GM12878 (cell line): ENCODE measurements around the gene NXNL1. TPM values are rescaled to one million over a fixed set of nuclear protein-coding genes. Genes with fewer than 3 reads are reported as not detected.
A peak's percentile ranks its signal among the peaks of the same experiment; 100 is the strongest.

ENCODE experiments used
- ATAC-seq: fragments of 200-7000 bp; cut with Tn5 transposase; 3 replicates; pipeline ENCODE4 v1.9.1; 2020; ENCODE audit warnings: mild to moderate bottlenecking, moderate library complexity
- BruUV-seq: library from RNA; stranded (reverse); fragments of 400-500 nt; replicated peaks from 2 replicates; lab custom pipeline; 2021; lab: Mats Ljungman, UMichigan
- CTCF ChIA-PET: fragments of 300-600 bp; sonication (Branson Sonifier 250); formaldehyde crosslinking; extraction: SDS; loops from one replicate; lab custom pipeline; 2021; ENCODE audit warnings: inconsistent platforms; lab: Yijun Ruan, JAX
- POLR2A ChIA-PET: fragments of 350-600 bp; formaldehyde crosslinking; extraction: SDS; loops from one replicate; lab custom pipeline; 2021; ENCODE audit warnings: inconsistent platforms; lab: Charles Lee
- RAD21 ChIA-PET: fragments of 300-600 bp; sonication (Branson Sonifier 250); formaldehyde crosslinking; loops from one replicate; lab custom pipeline; 2023; ENCODE audit warnings: antibody characterized with exemption; ENCODE audit not compliant: unreplicated experiment; lab: Charles Lee
- SMC1A ChIA-PET: fragments of 300-600 bp; sonication (Branson Sonifier 250); formaldehyde crosslinking; loops from one replicate; lab custom pipeline; 2023; ENCODE audit not compliant: unreplicated experiment, uncharacterized antibody; lab: Charles Lee
- DNase-seq: peaks from one replicate; pipeline ENCODE4 v3.0.0-alpha.2; 2011; ENCODE audit warnings: low read depth, low spot score
- FAIRE-seq: peaks from 3 replicates; lab custom pipeline; 2011; peaks lifted over from hg19 to GRCh38; lab: Jason Lieb, UNC
- H2AFZ ChIP-seq: 2 replicates; pipeline ENCODE4 v1.6.0; 2011; ENCODE audit warnings: low read depth, low read length, control low read depth; ENCODE audit not compliant: control insufficient read depth
- H3K27ac ChIP-seq: 2 replicates; pipeline ENCODE4 v1.5.1; 2011; ENCODE audit warnings: control low read depth; ENCODE audit not compliant: control insufficient read depth, insufficient read depth
- H3K27me3 ChIP-seq, 2 experiments: replicated peaks in 1 of 2; 2 replicates each; pipeline versions ENCODE4 v1.6.0 to v1.6.1; 2011; ENCODE audit warnings: low read length in 1 of 2; ENCODE audit not compliant: control insufficient read depth in 2 of 2, insufficient read depth in 2 of 2
- H3K36me3 ChIP-seq, 2 experiments: 2 replicates each; pipeline ENCODE4 v1.5.1; 2011; ENCODE audit warnings: low read length in 1 of 2; ENCODE audit not compliant: control insufficient read depth in 2 of 2, insufficient read depth in 2 of 2
- H3K4me1 ChIP-seq: 2 replicates; pipeline ENCODE4 v1.6.1; 2011; ENCODE audit warnings: mild to moderate bottlenecking, low read length, moderate library complexity, mixed read lengths; ENCODE audit not compliant: control insufficient read depth, insufficient read depth
- H3K4me2 ChIP-seq: 2 replicates; pipeline ENCODE4 v1.6.0; 2011; ENCODE audit warnings: control low read depth; ENCODE audit not compliant: control insufficient read depth, insufficient read depth
- H3K4me3 ChIP-seq: fragments of 200-600 bp; sonication (generic); 2 replicates; pipeline ENCODE4 v1.5.1; 2016
- H3K79me2 ChIP-seq: 2 replicates; pipeline ENCODE4 v1.6.0; 2011; ENCODE audit warnings: low read length; ENCODE audit not compliant: control insufficient read depth, insufficient read depth
- H3K9ac ChIP-seq: 2 replicates; pipeline ENCODE4 v1.8.0; 2011; ENCODE audit warnings: low read length, control low read depth, mixed read lengths; ENCODE audit not compliant: control insufficient read depth, insufficient read depth
- H3K9me3 ChIP-seq: replicated peaks from 3 replicates; pipeline ENCODE4 v1.5.1; 2011; ENCODE audit warnings: mild to moderate bottlenecking, low read length; ENCODE audit not compliant: control insufficient read depth, insufficient read depth
- H4K20me1 ChIP-seq: 2 replicates; pipeline ENCODE4 v1.6.0; 2011; ENCODE audit not compliant: control insufficient read depth, insufficient read depth
- FOXK2 ChIP-seq: fragments of 450-650 bp; IDR thresholded peaks from 2 replicates; pipeline ENCODE4 v1.6.1; 2017; ENCODE audit warnings: mild to moderate bottlenecking, moderate library complexity
- FOXM1 ChIP-seq: IDR thresholded peaks from 2 replicates; pipeline ENCODE4 v1.6.1; 2012; ENCODE audit warnings: low read depth, mild to moderate bottlenecking, inconsistent platforms, low read length, moderate library complexity
- JUNB ChIP-seq: IDR thresholded peaks from 2 replicates; pipeline ENCODE4 v1.6.1; 2016; ENCODE audit warnings: antibody characterized with exemption, mild to moderate bottlenecking
- KAT2A ChIP-seq: conservative IDR thresholded peaks from 2 replicates; pipeline ENCODE4 v1.6.1; 2011; ENCODE audit warnings: low read depth, low read length; ENCODE audit not compliant: control insufficient read depth
- MTA2 ChIP-seq: fragments of 450-650 bp; IDR thresholded peaks from 2 replicates; pipeline ENCODE4 v1.6.1; 2016; ENCODE audit warnings: low read depth, mild to moderate bottlenecking, moderate library complexity
- MYB ChIP-seq: fragments of 150-350 bp; IDR thresholded peaks from 2 replicates; pipeline ENCODE4 v1.6.1; 2014; ENCODE audit warnings: mild to moderate bottlenecking, low read depth, low read length, borderline replicate concordance
- NR2F1 ChIP-seq: fragments of 450-650 bp; conservative IDR thresholded peaks from 2 replicates; pipeline ENCODE4 v1.6.1; 2017; ENCODE audit warnings: mild to moderate bottlenecking
- POU2F2 ChIP-seq: IDR thresholded peaks from 3 replicates; pipeline ENCODE4 v1.6.1; 2011; ENCODE audit warnings: low read depth, mild to moderate bottlenecking, low read length, borderline replicate concordance
- PRDM15 ChIP-seq: fragments of 450-650 bp; formaldehyde crosslinking; IDR thresholded peaks from 2 replicates; pipeline ENCODE4 v1.4.0; 2020; ENCODE audit warnings: mild to moderate bottlenecking, moderate library complexity
- SIN3A ChIP-seq: IDR thresholded peaks from 2 replicates; pipeline ENCODE4 v1.6.1; 2012; ENCODE audit warnings: low read depth, low read length, improper control_type of control experiment
- SMARCA5 ChIP-seq: fragments of 450-650 bp; IDR thresholded peaks from 2 replicates; pipeline ENCODE4 v1.6.1; 2017; ENCODE audit warnings: mild to moderate bottlenecking
- USF1 ChIP-seq: IDR thresholded peaks from 2 replicates; pipeline ENCODE4 v1.6.1; 2011; ENCODE audit warnings: borderline replicate concordance, low read depth, mild to moderate bottlenecking, moderate library complexity, mixed read lengths, low read length; ENCODE audit not compliant: insufficient read depth; ENCODE audit errors: extremely low read length
- WGBS: methylation state at CpG from one replicate; pipeline ENCODE4 v1.1.6; 2016; ENCODE audit warnings: low lambda C conversion rate; ENCODE audit not compliant: insufficient replicate concordance, insufficient coverage; ENCODE audit errors: missing lambda C conversion rate; 5-methylcytosine and 5-hydroxymethylcytosine counted together
- in situ Hi-C: fragments of 300-500 bp; cut with MboI; formaldehyde crosslinking; loops from 9 replicates; pipeline ENCODE4 v1.14.3; 2018; ENCODE audit warnings: mixed read lengths
- intact Hi-C: fragments of 100-400 bp; cut with micrococcal nuclease; formaldehyde crosslinking; loops from one replicate; pipeline ENCODE4 v1.14.2; 2022; ENCODE audit not compliant: unreplicated experiment
- polyA plus RNA-seq, 11 experiments: library from polyadenylated mRNA; depleted of rRNA in 4 of 11; unstranded in 6 of 11; stranded (reverse) in 5 of 11; fragments of >200 nt; fragmentation: Nextera tagmentation in 4 of 11; fragmentation: Illumina TruSeq in 1 of 11; extraction: Ambion mirVana in 4 of 11; extraction: Trizol in 1 of 11; gene quantifications; 1 replicate in 1 of 11; 2 replicates in 10 of 11; pipeline versions ENCODE4 v1.2.1 to v1.2.3, GENCODE V29; 2011 to 2016; ENCODE audit warnings: inconsistent platforms in 2 of 11, missing spikeins in 2 of 11, low read depth in 1 of 11
- total RNA-seq, 4 experiments: library from RNA; depleted of rRNA in 3 of 4; stranded (reverse); fragments of >200 nt in 3 of 4; fragmentation: Illumina TruSeq in 1 of 4; extraction: Trizol in 1 of 4; gene quantifications; 2 replicates each; pipeline versions ENCODE4 v1.2.1 to v1.2.3, GENCODE V29; 2013 to 2021

Gene NXNL1
- total and polyA plus RNA-seq, 10 of the 15 experiments (the other 5 are each of a cell fraction or from before 2014, with no cell fraction given), result not detected

GRCh38 chr19:17495639-17496296 lies 35.0 kb upstream of the NXNL1 start:
- no peak overlapping the region for H3K4me2 ChIP-seq
- H3K27ac ChIP-seq, result no peak overlapping the region
- RAD21 ChIA-PET, result interaction anchor here (0.5 to 2.9 kb wide), 10 partner anchors 14 to 360 kb away, joined by 3 to 21 read pairs (median 4); no protein-coding TSS in a partner anchor
- no peaks in the 10 kb centered on the region for H3K9me3 ChIP-seq
- TF ChIP-seq FOXM1, result no peak
- TF ChIP-seq USF1, result peak; percentile 9
- TF ChIP-seq, all 136 proteins: peak for 1
- H3K9ac ChIP-seq, result no peak overlapping the region
- in situ Hi-C loops (no loop called here), intact Hi-C loops (loop anchor here (1.0 to 5.0 kb wide), 2 partner anchors 77 to 127 kb away; no protein-coding TSS in a partner anchor)
- peaks cover 13% of the 10 kb centered on the region for H3K4me1 ChIP-seq
- SMC1A ChIA-PET, result interaction anchor here (0.6 to 2.6 kb wide), 11 partner anchors 13 to 181 kb away, joined by 3 to 11 read pairs (median 5); partner anchors contain the start of genes PGLS and SLC27A1
- no peaks in the 10 kb centered on the region for H3K79me2 ChIP-seq
- peaks cover 2% of the 10 kb centered on the region for H4K20me1 ChIP-seq
- no peaks in the 10 kb centered on the region for H3K27me3 ChIP-seq
- H3K4me3 ChIP-seq, result no peak overlapping the region
- DNase-seq, result no peak
- CTCF ChIA-PET, result interaction anchor here (0.6 to 4.8 kb wide), 45 partner anchors 8 to 758 kb away, joined by 3 to 114 read pairs (median 5); partner anchors contain the start of genes MVB12A, PGLS and RPL18A
- H3K36me3 ChIP-seq, result no peaks in the 10 kb centered on the region
- BruUV-seq, result no TSS peak
- no peak; the same call in 2 of the 3 replicates for ATAC-seq
- H2AFZ ChIP-seq, result 0 out of 2 replicates have a peak overlapping the region, but pooled peaks have one; percentile 29
- WGBS, result 24% methylated on average over 9 of the region's 9 CpGs
- POLR2A ChIA-PET, result interaction anchor here (1.5 to 1.7 kb wide), 2 partner anchors 13 to 78 kb away, joined by 6 read pairs; no protein-coding TSS in a partner anchor
- no peak for FAIRE-seq

- no peaks in the 10 kb centered on the region for H3K9me3 ChIP-seq
- 90% methylated on average over 5 of the region's 5 CpGs for WGBS
- H3K27me3 ChIP-seq, result no peaks in the 10 kb centered on the region
- BruUV-seq, result no TSS peak
- no peak overlapping the region for H3K4me3 ChIP-seq
- no peak for ATAC-seq
- H4K20me1 ChIP-seq, result peaks cover 2% of the 10 kb centered on the region
- H3K27ac ChIP-seq, result no peak overlapping the region
- H3K4me1 ChIP-seq, result peaks cover 13% of the 10 kb centered on the region
- no peak for DNase-seq
- RAD21 ChIA-PET, result no interaction called here
- no peak overlapping the region for H2AFZ ChIP-seq
- FAIRE-seq, result no peak
- no peaks in the 10 kb centered on the region for H3K79me2 ChIP-seq
- in situ Hi-C loops (no loop called here), intact Hi-C loops (no loop called here)
- no peaks in the 10 kb centered on the region for H3K36me3 ChIP-seq
- no peak overlapping the region for H3K4me2 ChIP-seq
- SMC1A ChIA-PET, result no interaction called here
- POLR2A ChIA-PET, result no interaction called here
- CTCF ChIA-PET, result no interaction called here
- no peak overlapping the region for H3K9ac ChIP-seq
- TF ChIP-seq JUNB (no peak), MYB (no peak), SIN3A (no peak), MTA2 (no peak), FOXK2 (no peak), PRDM15 (CRISPR knock-in tag) (no peak), FOXM1 (no peak), KAT2A (no peak), NR2F1 (no peak), POU2F2 (no peak), SMARCA5 (no peak)
Measured at GRCh38 chr19:17491287-17491686, 30.6 kb upstream of the NXNL1 start.
